Testis (tissue), 2 donors: ENCODE results near the gene CNPY1.

ENCODE experiments used
- POLR2A ChIP-seq: fragments of 450-650 bp; IDR thresholded peaks from one replicate; pipeline ENCODE4 v1.6.1; 2017; ENCODE audit warnings: antibody characterized with exemption, mild to moderate bottlenecking, moderate library complexity
- TF ChIP-seq, protein P1 (sequence below), 3 experiments: fragments of 450-650 bp in 2 of 3; fragments of 200-600 bp in 1 of 3; sonication (generic) in 1 of 3; IDR thresholded peaks; one replicate each; pipeline ENCODE4 v1.5.1; 2016 to 2019; ENCODE audit warnings: antibody characterized with exemption in 3 of 3, mild to moderate bottlenecking in 2 of 3, moderate library complexity in 1 of 3

GRCh38 chr7:155509725-155510551 lies 36.4 kb downstream of the CNPY1 start:
- TF ChIP-seq POLR2A: no peak
- TF ChIP-seq, protein P1, sequence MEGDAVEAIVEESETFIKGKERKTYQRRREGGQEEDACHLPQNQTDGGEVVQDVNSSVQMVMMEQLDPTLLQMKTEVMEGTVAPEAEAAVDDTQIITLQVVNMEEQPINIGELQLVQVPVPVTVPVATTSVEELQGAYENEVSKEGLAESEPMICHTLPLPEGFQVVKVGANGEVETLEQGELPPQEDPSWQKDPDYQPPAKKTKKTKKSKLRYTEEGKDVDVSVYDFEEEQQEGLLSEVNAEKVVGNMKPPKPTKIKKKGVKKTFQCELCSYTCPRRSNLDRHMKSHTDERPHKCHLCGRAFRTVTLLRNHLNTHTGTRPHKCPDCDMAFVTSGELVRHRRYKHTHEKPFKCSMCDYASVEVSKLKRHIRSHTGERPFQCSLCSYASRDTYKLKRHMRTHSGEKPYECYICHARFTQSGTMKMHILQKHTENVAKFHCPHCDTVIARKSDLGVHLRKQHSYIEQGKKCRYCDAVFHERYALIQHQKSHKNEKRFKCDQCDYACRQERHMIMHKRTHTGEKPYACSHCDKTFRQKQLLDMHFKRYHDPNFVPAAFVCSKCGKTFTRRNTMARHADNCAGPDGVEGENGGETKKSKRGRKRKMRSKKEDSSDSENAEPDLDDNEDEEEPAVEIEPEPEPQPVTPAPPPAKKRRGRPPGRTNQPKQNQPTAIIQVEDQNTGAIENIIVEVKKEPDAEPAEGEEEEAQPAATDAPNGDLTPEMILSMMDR (IDR thresholded peaks at IDR 0.05): no peak
